GM19025 (cell line): ENCODE measurements around the gene SNX1.
A peak's percentile ranks its signal among the peaks of the same experiment; 100 is the strongest.

Experiments
- ATAC-seq: cut with Tn5 transposase; IDR thresholded peaks from one replicate; pipeline ENCODE4 v1.9.1; 2021; ENCODE audit warnings: mild to moderate bottlenecking, low read depth, moderate library complexity; ENCODE audit not compliant: unreplicated experiment

SNX1 gene

DNA sequence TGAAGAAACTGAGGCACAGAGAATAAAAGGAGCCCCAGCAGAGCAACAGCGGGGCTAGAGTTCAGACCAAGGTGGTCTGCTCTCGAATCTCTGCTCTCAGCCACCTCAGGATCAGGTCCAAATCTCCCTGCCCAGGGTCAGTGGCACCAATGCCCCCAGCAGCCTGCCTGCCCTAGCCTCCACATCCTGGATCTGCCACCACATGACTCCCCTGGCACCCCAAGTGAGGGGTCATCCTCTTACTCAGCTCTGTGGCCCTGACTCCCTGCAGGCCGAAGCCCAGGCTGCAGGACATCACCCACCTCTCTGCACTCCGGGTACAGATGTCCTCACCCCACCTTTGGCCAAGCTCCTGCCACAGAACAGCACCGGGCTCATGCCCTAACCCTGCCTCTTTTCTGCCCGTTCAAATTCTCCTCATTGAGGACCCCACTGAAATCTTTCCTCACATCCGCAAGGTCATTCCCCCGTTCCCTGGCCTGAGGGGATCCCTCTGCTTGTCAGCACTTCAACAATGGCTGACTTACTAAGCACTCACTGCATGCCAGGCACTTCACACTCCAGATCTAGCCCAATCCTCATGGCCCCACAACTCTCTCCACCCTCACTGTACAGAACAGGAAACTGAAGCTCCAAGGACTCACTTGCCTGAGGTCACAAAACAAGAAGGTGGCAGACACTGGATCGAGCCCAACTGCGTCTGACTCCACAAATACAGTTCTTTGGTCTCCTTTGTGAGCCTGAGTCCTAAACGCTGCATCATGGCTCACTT is 62.8 kb downstream of the SNX1 start:
- ATAC-seq, result no peak

DNA sequence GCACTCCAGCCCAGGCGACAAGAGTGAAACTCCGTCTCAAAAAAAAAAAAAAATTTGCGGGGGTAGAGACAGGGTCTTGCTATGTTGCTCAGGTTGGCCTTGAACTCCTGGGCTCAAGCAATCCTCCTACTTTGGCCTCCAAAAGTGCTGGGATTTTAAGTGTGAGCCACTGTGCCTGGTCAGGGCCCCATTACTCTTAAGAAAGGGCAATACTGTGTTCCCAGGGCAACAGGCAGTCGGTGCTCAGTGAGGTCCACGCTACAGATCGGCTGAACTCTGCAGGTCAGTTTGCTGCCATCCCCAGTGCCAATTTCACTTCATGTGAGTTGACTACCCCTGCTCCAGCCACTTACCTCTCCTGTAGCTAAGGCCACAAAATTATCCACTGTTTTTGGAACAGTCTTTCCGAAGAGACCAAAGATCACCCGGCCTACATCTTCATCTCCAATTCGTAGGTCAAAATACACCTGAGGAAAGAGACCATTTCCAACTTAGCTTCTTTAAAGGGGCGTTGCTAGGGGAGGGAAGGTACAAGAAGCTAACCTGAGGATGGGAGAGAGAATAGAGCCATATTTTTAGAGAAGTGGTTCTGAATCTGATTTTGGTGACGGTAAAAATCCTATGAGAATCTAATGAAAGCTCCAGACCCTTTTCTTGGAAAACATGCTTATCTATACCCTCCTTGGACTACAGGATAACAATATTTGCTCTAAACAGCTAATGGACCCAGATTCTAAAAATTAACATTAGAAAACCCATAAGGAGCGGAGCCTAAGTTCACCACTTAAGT is 66.1 kb downstream of the SNX1 start:
- no peak for ATAC-seq

GRCh38 chr15:64162478-64162868 is 66.7 kb downstream of the SNX1 start:
- ATAC-seq, result peak; percentile 18

GRCh38 chr15:64162869-64163658 is 67.3 kb downstream of the SNX1 start, which contains the start of gene PPIB:
PPIB (minus strand) TSS chr15:64163022; CDS start chr15:64162986, 36 bp downstream.
- peak; percentile 89 for ATAC-seq

DNA sequence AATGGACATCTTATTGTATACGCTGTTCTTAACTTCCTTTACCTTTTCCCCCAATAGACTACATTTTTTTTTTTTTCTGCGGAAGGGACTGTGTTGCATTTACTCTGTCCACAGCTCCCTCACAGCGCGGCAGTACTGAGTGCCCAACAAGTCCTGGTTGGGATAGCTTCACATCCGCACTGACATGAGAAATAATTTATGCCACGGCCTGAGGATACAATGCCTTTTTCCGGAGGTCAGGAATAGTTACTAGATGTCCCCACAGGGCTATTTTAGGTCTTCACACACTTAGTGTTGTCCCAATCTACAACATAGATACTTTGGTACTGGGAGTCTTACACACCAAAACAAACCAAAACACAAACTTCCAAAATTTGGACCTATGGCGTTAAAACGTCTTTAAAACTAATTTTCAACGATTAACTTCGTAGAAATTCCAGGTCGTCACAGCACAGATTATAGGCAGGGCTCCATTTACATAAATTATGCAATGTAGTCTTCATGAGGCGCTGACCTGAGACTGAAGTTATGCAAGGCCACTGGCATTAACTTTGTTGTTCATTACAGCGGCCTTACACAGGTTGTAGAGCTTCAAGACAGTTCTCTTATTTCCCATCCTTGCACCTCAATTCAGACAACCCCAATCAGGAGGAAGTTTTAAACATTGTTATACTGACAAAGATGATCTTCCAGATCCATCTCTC is 68.0 kb downstream of the SNX1 start:
- ATAC-seq, result no peak

GRCh38 chr15:64164436-64164835 is 68.7 kb downstream of the SNX1 start:
- no peak for ATAC-seq

DNA sequence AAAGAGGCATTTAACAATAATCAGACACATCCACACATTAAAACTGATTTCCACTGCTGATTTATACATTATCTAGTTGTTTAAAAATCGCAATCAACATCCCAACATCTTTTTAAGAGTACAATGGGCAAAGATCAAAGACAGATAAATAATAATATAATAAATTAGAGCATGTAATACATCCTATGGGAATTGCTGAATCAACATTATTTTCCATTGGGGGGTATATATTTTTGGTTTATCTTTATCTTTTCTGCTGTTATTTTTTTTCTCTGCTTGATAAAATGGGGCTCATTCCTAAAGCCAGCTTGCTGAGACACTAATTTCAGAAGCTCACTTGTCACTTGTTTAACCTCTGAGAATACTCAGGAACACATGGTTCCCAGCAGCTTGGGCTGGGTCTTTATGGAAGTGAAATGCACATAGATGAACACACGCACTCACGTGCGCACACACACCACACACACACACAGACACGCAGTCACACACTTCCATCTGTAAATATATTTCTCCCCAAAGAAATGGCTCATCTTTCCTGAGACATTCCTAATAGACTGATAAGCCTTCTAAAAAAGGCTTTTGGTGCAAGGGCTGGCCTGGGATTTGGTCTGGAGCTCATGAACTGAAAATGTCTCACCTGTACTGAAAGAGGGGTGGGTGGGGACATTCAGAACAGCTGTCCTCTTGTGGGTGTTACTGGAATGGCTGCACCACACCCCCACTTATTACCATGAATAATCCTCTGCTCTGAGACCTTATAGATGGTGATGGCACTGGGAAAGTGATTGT is 70.5 kb downstream of the SNX1 start:
- no peak for ATAC-seq

GRCh38 chr15:64180235-64180824 is 84.5 kb downstream of the SNX1 start:
- ATAC-seq, result peak; percentile 61

DNA sequence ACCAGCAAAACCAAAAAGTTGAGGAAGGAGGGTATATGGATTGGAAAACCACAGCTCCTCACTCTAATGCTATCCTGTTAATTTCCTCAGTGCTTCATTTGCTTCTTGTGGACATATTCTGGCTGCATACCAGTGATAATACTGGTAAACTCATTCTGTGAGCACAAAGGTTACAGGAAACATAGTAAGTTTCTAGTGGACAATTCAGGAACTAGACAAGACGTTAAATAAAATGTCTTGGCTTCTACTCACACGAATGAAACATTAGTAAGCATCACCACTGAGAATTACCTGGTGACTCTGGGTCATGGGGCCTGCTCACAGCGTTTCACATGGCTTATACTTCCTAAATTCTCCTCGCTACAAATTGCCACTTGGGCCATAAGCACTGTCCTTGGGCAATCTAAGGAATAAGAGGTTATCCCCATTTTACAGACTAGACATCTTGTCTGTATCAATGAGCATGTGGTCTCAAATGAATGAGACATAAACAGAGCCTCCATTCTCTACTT is 87.1 kb downstream of the SNX1 start:
- no peak for ATAC-seq

DNA sequence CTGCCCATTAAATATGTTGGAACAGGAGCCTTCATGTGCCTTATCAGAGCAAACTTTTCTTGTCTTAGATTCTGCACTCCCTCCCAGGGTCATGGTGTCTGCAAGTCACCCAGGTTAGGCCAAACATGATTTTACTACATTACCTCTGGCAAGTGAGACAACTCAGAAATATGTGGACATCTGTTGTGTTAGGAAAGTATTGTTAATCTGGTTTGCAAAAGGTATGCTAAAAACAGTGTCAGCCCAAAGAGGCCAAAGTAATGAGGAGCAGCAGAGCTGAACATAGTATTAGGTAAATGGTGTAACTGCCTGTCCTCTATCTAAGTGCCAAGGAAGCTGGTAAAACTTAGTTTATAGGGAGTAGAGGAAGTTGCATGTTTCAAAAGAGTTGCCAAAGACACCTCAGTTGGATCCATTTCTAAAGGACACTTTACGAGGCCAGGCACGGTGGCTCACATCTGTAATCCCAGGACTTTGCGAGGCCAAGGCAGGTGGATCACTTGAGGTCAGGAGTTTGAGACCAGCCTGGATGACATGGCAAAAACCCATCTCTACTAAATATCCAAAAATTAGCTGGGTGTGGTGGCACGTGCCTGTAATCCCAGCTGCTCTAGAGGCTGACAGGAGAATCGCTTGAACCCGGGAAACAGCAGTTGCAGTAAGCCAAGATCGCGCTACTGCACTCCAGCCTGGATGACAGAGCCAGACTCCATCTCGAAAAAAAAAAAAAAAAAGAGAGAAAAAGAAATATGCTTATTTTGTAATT is 89.5 kb downstream of the SNX1 start:
- ATAC-seq, result no peak

- ATAC-seq, result no peak
Measured at GRCh38 chr15:64187396-64188191, 91.8 kb downstream of the SNX1 start.
